GM12801 (cell line): ENCODE data around the gene GAGE2A.
"Not testable (repeated sequence)": the region's sequence is repeated elsewhere in the genome, so short reads cannot be mapped to it uniquely, and the experiment has no call there.

ENCODE experiments used
- TF ChIP-seq, protein P1 (sequence below): IDR thresholded peaks from one replicate; pipeline ENCODE4 v1.5.1; 2011; ENCODE audit warnings: control low read depth; ENCODE audit not compliant: insufficient read length; ENCODE audit errors: extremely low read depth

The GAGE2A gene

GRCh38 chrX:49589196-49589595 is at the start of gene GAGE2A:
Gene GAGE2A, plus strand, starts transcription at chrX:49589496. Its CDS starts 1,155 bp downstream, at chrX:49590651.
- TF ChIP-seq, protein P1, sequence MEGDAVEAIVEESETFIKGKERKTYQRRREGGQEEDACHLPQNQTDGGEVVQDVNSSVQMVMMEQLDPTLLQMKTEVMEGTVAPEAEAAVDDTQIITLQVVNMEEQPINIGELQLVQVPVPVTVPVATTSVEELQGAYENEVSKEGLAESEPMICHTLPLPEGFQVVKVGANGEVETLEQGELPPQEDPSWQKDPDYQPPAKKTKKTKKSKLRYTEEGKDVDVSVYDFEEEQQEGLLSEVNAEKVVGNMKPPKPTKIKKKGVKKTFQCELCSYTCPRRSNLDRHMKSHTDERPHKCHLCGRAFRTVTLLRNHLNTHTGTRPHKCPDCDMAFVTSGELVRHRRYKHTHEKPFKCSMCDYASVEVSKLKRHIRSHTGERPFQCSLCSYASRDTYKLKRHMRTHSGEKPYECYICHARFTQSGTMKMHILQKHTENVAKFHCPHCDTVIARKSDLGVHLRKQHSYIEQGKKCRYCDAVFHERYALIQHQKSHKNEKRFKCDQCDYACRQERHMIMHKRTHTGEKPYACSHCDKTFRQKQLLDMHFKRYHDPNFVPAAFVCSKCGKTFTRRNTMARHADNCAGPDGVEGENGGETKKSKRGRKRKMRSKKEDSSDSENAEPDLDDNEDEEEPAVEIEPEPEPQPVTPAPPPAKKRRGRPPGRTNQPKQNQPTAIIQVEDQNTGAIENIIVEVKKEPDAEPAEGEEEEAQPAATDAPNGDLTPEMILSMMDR, result not testable (repeated sequence)

GRCh38 chrX:49541433-49541832 is 47.9 kb upstream of the GAGE2A start, which contains the start of gene GAGE12D:
Gene GAGE12D, plus strand, starts transcription at chrX:49541733. Its CDS starts 1,155 bp downstream, at chrX:49542888.
- TF ChIP-seq, protein P1, result not testable (repeated sequence)

GRCh38 chrX:49550989-49551388 is 38.3 kb upstream of the GAGE2A start, which contains the start of gene GAGE12E:
Gene GAGE12E, plus strand, starts transcription at chrX:49551289. Its CDS starts 1,155 bp downstream, at chrX:49552444.
- TF ChIP-seq, protein P1, result not testable (repeated sequence)

- TF ChIP-seq, protein P1, result not testable (repeated sequence)
Observed at GRCh38 chrX:49560542-49560941, 28.8 kb upstream of the GAGE2A start, which contains the start of gene GAGE12F. Gene GAGE12F, plus strand, starts transcription at chrX:49560842. Its CDS starts 1,155 bp downstream, at chrX:49561997.

DNA sequence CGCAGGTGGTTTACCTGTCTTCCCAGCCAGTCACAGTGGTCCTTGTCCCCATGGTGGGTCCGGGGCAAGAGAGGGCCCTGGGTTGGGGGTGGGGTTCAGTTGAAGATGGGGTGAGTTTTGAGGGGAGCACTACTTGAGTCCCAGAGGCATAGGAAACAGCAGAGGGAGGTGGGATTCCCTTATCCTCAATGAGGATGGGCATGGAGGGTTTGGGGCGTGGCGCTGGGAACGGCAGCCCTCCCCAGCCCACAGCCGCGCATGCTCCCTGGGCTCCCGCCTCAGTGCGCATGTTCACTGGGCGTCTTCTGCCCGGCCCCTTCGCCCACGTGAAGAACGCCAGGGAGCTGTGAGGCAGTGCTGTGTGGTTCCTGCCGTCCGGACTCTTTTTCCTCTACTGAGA is 19.2 kb upstream of the GAGE2A start, which contains the start of gene GAGE12G:
Gene GAGE12G, plus strand, starts transcription at position 301 of the 400 bp plus-strand sequence. CDS start 1,155 bp downstream, outside the sequence.
- TF ChIP-seq, protein P1, result not testable (repeated sequence)

DNA sequence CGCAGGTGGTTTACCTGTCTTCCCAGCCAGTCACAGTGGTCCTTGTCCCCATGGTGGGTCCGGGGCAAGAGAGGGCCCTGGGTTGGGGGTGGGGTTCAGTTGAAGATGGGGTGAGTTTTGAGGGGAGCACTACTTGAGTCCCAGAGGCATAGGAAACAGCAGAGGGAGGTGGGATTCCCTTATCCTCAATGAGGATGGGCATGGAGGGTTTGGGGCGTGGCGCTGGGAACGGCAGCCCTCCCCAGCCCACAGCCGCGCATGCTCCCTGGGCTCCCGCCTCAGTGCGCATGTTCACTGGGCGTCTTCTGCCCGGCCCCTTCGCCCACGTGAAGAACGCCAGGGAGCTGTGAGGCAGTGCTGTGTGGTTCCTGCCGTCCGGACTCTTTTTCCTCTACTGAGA is 9.6 kb upstream of the GAGE2A start, which contains the start of gene GAGE12H:
Gene GAGE12H, plus strand, starts transcription at position 301 of the 400 bp plus-strand sequence. CDS start 1,155 bp downstream, outside the sequence.
- TF ChIP-seq, protein P1, result not testable (repeated sequence)

- TF ChIP-seq, protein P1, result not testable (repeated sequence)
Observed at GRCh38 chrX:49598720-49599119, 9.4 kb downstream of the GAGE2A start, which contains the start of gene GAGE1. Gene GAGE1, plus strand, starts transcription at chrX:49599020. Its CDS starts 1,155 bp downstream, at chrX:49600175.
